ENCODE measurements around the gene RRP36.

The RRP36 gene

DNA sequence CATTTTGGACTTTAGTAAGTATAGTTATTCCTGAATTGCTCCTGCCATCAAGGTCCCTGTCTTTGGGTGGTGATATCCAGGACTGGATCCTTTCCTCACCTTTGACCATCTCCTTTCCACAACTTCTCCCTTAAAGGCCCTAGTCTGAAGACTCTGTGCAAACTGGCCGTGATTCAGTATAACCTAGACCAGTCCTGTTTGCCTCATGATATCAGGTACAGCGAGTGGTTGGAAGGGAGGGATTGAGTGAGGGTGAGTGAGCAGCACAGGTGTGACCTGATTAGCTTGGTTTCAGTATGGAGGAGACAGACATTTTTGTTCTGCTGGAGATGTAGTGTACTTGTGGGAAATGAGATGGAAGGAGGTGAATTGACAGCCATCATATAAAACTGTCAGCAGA, 2.3 kb upstream of the RRP36 start:
- Histone ChIP-seq H4K20me1 (ENCODE audit: control insufficient read depth, insufficient read depth, low read depth, low read length) (no peaks in the 10 kb centered on the region), H3F3A (ENCODE audit: control insufficient read depth, insufficient read depth) (peaks cover 12% of the 10 kb centered on the region), H3K27ac (ENCODE audit: low read depth, low read length) (no peak overlapping the region), H3K4me1 (ENCODE audit: control insufficient read depth, low read length) (peaks cover 31% of the 10 kb centered on the region), H3K4me2 (ENCODE audit: low read length) (no peak overlapping the region), H3K9me3 (ENCODE audit: control insufficient read depth, insufficient read depth, low read length) (no peaks in the 10 kb centered on the region), H3K36me3 (ENCODE audit: control insufficient read depth, low read length) (peaks cover 46% of the 10 kb centered on the region), H3K79me2 (ENCODE audit: control insufficient read depth, low read length) (peaks cover 55% of the 10 kb centered on the region), H3K4me3 (ENCODE audit: low read length) (no peak overlapping the region), H3K27me3 (ENCODE audit: control insufficient read depth, low read length) (no peaks in the 10 kb centered on the region), H3K9me2 (replicated peaks; ENCODE audit: control insufficient read depth, low read length) (no peaks in the 10 kb centered on the region)
- no peak for TF ChIP-seq EZH2phosphoT487 (IDR thresholded peaks at IDR 0.05; ENCODE audit: borderline replicate concordance, low read length)
- TF ChIP-seq CTCF (IDR thresholded peaks at IDR 0.05; ENCODE audit: low read depth, low read length, poor library complexity, severe bottlenecking), result no peak

- Histone ChIP-seq H3K4me2 (ENCODE audit: low read length) (no peak overlapping the region), H4K20me1 (ENCODE audit: control insufficient read depth, insufficient read depth, low read depth, low read length) (no peaks in the 10 kb centered on the region), H3K27me3 (ENCODE audit: control insufficient read depth, low read length) (no peaks in the 10 kb centered on the region), H3K9me2 (replicated peaks; ENCODE audit: control insufficient read depth, low read length) (no peaks in the 10 kb centered on the region), H3K4me1 (ENCODE audit: control insufficient read depth, low read length) (peaks cover 26% of the 10 kb centered on the region), H3K4me3 (ENCODE audit: low read length) (no peak overlapping the region), H3F3A (ENCODE audit: control insufficient read depth, insufficient read depth) (peaks cover 14% of the 10 kb centered on the region), H3K79me2 (ENCODE audit: control insufficient read depth, low read length) (peaks cover 53% of the 10 kb centered on the region), H3K27ac (ENCODE audit: low read depth, low read length) (no peak overlapping the region), H3K9me3 (ENCODE audit: control insufficient read depth, insufficient read depth, low read length) (no peaks in the 10 kb centered on the region), H3K36me3 (ENCODE audit: control insufficient read depth, low read length) (peaks cover 56% of the 10 kb centered on the region)
- TF ChIP-seq CTCF (IDR thresholded peaks at IDR 0.05; ENCODE audit: low read depth, low read length, poor library complexity, severe bottlenecking), result no peak
- no peak for TF ChIP-seq EZH2phosphoT487 (IDR thresholded peaks at IDR 0.05; ENCODE audit: borderline replicate concordance, low read length)
Measured at GRCh38 chr6:43020052-43020705, 1.2 kb upstream of the RRP36 start.

- no peaks in the 10 kb centered on the region for H3K9me2 ChIP-seq (replicated peaks; ENCODE audit: control insufficient read depth, low read length)
- no peaks in the 10 kb centered on the region for H3K27me3 ChIP-seq (ENCODE audit: control insufficient read depth, low read length)
- peak overlapping the region; percentile 74 for H3K4me2 ChIP-seq (ENCODE audit: low read length)
- H3K4me3 ChIP-seq (ENCODE audit: low read length), result peak overlapping the region; percentile 85
- peaks cover 14% of the 10 kb centered on the region for H3F3A ChIP-seq (ENCODE audit: control insufficient read depth, insufficient read depth)
- no peaks in the 10 kb centered on the region for H4K20me1 ChIP-seq (ENCODE audit: control insufficient read depth, insufficient read depth, low read depth, low read length)
- H3K27ac ChIP-seq (ENCODE audit: low read depth, low read length), result peak overlapping the region; percentile 74
- H3K79me2 ChIP-seq (ENCODE audit: control insufficient read depth, low read length), result peaks cover 46% of the 10 kb centered on the region
- H3K4me1 ChIP-seq (ENCODE audit: control insufficient read depth, low read length), result peaks cover 23% of the 10 kb centered on the region
- peaks cover 60% of the 10 kb centered on the region for H3K36me3 ChIP-seq (ENCODE audit: control insufficient read depth, low read length)
- TF ChIP-seq CTCF (IDR thresholded peaks at IDR 0.05; ENCODE audit: low read depth, low read length, poor library complexity, severe bottlenecking), result no peak
- no peak for TF ChIP-seq EZH2phosphoT487 (IDR thresholded peaks at IDR 0.05; ENCODE audit: borderline replicate concordance, low read length)
- H3K9me3 ChIP-seq (ENCODE audit: control insufficient read depth, insufficient read depth, low read length), result no peaks in the 10 kb centered on the region
Measured at GRCh38 chr6:43020847-43021246, 576 bp upstream of the RRP36 start.

All from DOHH2 (cell line).